Measurements from ENCODE around the gene LSM7. TPM values are rescaled to one million over a fixed set of nuclear protein-coding genes. Genes with fewer than 3 reads are reported as not detected.

LSM7 gene
- total RNA-seq, 2 experiments from 2014 or later: 73.6 to 80.1 TPM

DNA sequence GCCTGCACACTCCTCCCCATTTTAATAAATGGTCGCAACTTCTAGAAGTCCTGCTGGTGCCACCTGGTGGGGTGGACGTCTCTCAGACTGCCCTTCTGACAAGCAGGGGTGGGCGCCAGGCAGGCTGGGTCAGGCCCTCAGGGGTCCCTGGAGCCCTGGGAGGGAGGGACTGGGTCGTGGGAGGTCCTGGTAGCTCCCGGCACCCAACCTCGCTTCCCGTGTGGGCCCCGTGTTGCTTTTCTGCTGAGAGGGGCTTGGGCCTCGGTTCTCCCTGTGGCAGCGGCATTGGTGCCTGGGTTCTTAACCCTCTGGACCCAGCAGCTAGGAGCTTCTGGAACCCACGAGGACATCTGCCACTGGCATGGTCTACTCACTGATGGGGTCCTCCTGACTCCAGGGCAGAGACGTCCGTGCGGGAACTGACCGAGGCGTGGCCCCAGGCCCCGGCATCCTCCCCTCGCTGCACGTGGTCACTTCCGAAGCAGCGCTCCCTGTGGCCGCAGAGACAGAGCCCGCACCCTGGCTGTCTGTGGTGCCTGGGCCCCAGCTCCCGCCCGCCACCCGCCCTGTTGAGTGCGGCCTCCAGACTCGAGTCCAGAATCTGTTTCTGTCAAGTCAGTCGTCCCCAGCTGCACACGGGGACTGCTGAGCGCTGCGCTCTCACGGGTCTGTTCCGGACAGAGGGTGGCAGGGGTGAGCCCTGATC lies 25.7 kb upstream of the LSM7 start:
- POLR2A ChIA-PET: no interaction called here
- Mint-ChIP-seq H3K9me3 (no peaks in the 10 kb centered on the region), H3K4me3 (no peak overlapping the region), H3K27ac (no peak overlapping the region), H3K4me1 (ENCODE audit: low read depth) (no peaks in the 10 kb centered on the region), H3K27me3 (no peaks in the 10 kb centered on the region), H3K36me3 (ENCODE audit: low read depth) (no peaks in the 10 kb centered on the region)
- intact Hi-C loops (cut with DNase I, micrococcal nuclease): no loop called here
- DNase-seq: peak in 1 of 14 experiments; percentile 28
- Histone ChIP-seq H3K4me3 (ENCODE audit: low read length) (no peak overlapping the region), H3K4me1 (ENCODE audit: insufficient read depth, low read length) (no peaks in the 10 kb centered on the region), H3K9me3 (ENCODE audit: control insufficient read depth in 1 of 2, insufficient read depth in 1 of 2, low read length in 2 of 2) (no peaks in the 10 kb centered on the region), H3K36me3 (ENCODE audit: insufficient read depth, low read length) (peaks cover 18% of the 10 kb centered on the region), H3K27ac (ENCODE audit: low read depth in 1 of 2, low read length in 2 of 2) (no peak overlapping the region), H3K27me3 (ENCODE audit: control insufficient read depth in 1 of 2, insufficient read depth in 2 of 2, low read length in 2 of 2) (no peaks in the 10 kb centered on the region)
- TF ChIP-seq, protein P1, sequence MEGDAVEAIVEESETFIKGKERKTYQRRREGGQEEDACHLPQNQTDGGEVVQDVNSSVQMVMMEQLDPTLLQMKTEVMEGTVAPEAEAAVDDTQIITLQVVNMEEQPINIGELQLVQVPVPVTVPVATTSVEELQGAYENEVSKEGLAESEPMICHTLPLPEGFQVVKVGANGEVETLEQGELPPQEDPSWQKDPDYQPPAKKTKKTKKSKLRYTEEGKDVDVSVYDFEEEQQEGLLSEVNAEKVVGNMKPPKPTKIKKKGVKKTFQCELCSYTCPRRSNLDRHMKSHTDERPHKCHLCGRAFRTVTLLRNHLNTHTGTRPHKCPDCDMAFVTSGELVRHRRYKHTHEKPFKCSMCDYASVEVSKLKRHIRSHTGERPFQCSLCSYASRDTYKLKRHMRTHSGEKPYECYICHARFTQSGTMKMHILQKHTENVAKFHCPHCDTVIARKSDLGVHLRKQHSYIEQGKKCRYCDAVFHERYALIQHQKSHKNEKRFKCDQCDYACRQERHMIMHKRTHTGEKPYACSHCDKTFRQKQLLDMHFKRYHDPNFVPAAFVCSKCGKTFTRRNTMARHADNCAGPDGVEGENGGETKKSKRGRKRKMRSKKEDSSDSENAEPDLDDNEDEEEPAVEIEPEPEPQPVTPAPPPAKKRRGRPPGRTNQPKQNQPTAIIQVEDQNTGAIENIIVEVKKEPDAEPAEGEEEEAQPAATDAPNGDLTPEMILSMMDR (IDR thresholded peaks at IDR 0.05): no peak
- CTCF ChIA-PET: no interaction called here
- ATAC-seq (ENCODE audit: poor library complexity): no peak

DNA sequence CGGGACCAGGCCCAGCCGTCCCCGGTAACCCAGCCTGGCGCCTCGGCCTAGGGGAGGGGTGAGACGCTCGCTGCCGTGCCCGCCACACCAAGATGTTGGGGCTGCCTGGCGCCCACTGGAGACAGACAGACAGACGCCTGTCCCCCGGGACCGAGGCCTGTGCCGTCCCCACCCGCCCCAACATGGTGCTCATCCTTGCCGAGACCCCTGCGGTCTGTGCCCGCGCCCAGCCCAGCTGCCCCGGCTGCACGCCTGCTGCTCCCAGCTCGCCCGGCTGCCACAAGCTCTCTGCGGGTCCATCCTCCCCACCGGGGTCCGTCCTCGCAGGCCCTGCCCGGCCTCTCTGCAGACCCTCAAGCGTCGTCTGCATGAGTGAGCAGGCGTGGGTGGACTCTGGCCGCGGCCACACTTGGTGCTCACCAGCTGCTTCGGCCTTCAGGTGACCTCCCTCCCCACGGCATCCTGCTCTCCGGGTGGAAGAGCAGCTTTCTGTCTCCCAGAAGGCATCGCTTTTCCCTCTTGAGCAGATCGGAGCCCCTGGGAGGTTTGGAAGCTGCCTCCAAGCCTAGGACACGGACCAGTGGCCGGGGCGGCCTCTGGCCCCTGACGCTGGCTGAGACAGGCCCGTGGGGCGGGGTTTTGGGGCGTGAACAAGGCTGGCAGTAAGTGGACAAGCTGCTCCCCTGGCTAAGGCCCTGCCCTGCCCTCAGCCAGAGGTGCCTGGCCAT lies 24.9 kb upstream of the LSM7 start:
- no peak for DNase-seq
- no peaks in the 10 kb centered on the region for H3K4me1 Mint-ChIP-seq (ENCODE audit: low read depth)
- Histone ChIP-seq H3K27ac (ENCODE audit: low read depth in 1 of 2, low read length in 2 of 2) (no peak overlapping the region), H3K9me3 (ENCODE audit: control insufficient read depth in 1 of 2, insufficient read depth in 1 of 2, low read length in 2 of 2) (no peaks in the 10 kb centered on the region), H3K4me3 (ENCODE audit: low read length) (no peak overlapping the region), H3K27me3 (ENCODE audit: control insufficient read depth in 1 of 2, insufficient read depth in 2 of 2, low read length in 2 of 2) (no peaks in the 10 kb centered on the region), H3K36me3 (ENCODE audit: insufficient read depth, low read length) (peaks cover 20% of the 10 kb centered on the region), H3K4me1 (ENCODE audit: insufficient read depth, low read length) (no peaks in the 10 kb centered on the region)
- no peaks in the 10 kb centered on the region for H3K9me3 Mint-ChIP-seq
- no peaks in the 10 kb centered on the region for H3K27me3 Mint-ChIP-seq
- TF ChIP-seq, protein P1 (IDR thresholded peaks at IDR 0.05): no peak
- no peak overlapping the region for H3K27ac Mint-ChIP-seq
- POLR2A ChIA-PET: no interaction called here
- no peak for ATAC-seq (ENCODE audit: poor library complexity)
- no peak overlapping the region for H3K4me3 Mint-ChIP-seq
- CTCF ChIA-PET: no interaction called here
- intact Hi-C loops (cut with DNase I, micrococcal nuclease): no loop called here
- no peaks in the 10 kb centered on the region for H3K36me3 Mint-ChIP-seq (ENCODE audit: low read depth)

DNA sequence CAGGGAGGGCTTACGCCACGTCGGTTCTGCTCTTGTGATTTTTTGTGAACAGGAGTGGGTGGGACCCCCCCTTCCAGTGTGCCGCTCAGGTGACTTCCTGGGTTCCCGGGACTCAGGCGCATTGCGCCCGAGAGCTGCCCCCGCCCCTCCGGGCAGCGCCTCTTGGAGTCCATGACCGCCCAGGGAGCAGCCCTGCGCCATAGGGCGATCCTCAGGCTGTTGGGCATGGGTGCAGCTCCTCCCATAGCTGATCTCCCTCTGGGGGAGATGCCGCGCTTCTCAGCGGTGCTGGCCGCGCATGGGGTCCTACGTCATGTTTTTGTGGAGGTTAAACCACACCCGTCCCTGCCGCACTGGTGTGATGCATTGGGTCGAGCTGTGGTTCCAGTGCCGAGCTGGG lies 23.7 kb upstream of the LSM7 start:
- Mint-ChIP-seq H3K27me3 (no peaks in the 10 kb centered on the region), H3K36me3 (ENCODE audit: low read depth) (no peaks in the 10 kb centered on the region)
- CTCF ChIA-PET: no interaction called here

More for the DNA sequence above, 23.7 kb upstream of the LSM7 start:
- Histone ChIP-seq H3K4me3 (ENCODE audit: low read length) (no peak overlapping the region), H3K27ac (ENCODE audit: low read depth in 1 of 2, low read length in 2 of 2) (no peak overlapping the region), H3K27me3 (ENCODE audit: control insufficient read depth in 1 of 2, insufficient read depth in 2 of 2, low read length in 2 of 2) (no peaks in the 10 kb centered on the region), H3K36me3 (ENCODE audit: insufficient read depth, low read length) (peaks cover 20% of the 10 kb centered on the region), H3K9me3 (ENCODE audit: control insufficient read depth in 1 of 2, insufficient read depth in 1 of 2, low read length in 2 of 2) (no peaks in the 10 kb centered on the region), H3K4me1 (ENCODE audit: insufficient read depth, low read length) (no peaks in the 10 kb centered on the region)
- TF ChIP-seq, protein P1 (IDR thresholded peaks at IDR 0.05): no peak
- Mint-ChIP-seq H3K4me3 (no peak overlapping the region), H3K4me1 (ENCODE audit: low read depth) (no peaks in the 10 kb centered on the region), H3K9me3 (no peaks in the 10 kb centered on the region), H3K27ac (no peak overlapping the region)
- POLR2A ChIA-PET: no interaction called here
- DNase-seq (no peak), ATAC-seq (ENCODE audit: poor library complexity) (no peak)
- intact Hi-C loops (cut with DNase I, micrococcal nuclease): no loop called here

Measured in CD4-positive, alpha-beta T cell (primary cell).